ENCODE data around the gene PLEKHF1.
"Not testable (repeated sequence)": the region's sequence is repeated elsewhere in the genome, so short reads cannot be mapped to it uniquely, and the experiment has no call there.

Gene PLEKHF1

GRCh38 chr19:29705706-29706105 lies 40.4 kb downstream of the PLEKHF1 start:
- no peak overlapping the region for H3K9ac ChIP-seq (ENCODE audit: low read length)
- no peaks in the 10 kb centered on the region for H3K27me3 ChIP-seq (ENCODE audit: control insufficient read depth, insufficient read depth, low read length)
- H3K4me1 ChIP-seq (ENCODE audit: control insufficient read depth, insufficient read depth, low read length): no peaks in the 10 kb centered on the region
- no peak overlapping the region for H3K4me3 ChIP-seq (ENCODE audit: low read depth, low read length)
- H3K9me3 ChIP-seq (ENCODE audit: control insufficient read depth, insufficient read depth, low read depth, low read length): no peaks in the 10 kb centered on the region
- H3K27ac ChIP-seq (ENCODE audit: low read depth, low read length): no peak overlapping the region
- H3K36me3 ChIP-seq (ENCODE audit: control insufficient read depth, insufficient read depth, low read length): peaks cover 10% of the 10 kb centered on the region; the same call in 1 of the 2 replicates

- Histone ChIP-seq H3K9ac (ENCODE audit: low read length) (no peak overlapping the region), H3K4me1 (ENCODE audit: control insufficient read depth, insufficient read depth, low read length) (no peaks in the 10 kb centered on the region), H3K27ac (ENCODE audit: low read depth, low read length) (no peak overlapping the region), H3K9me3 (ENCODE audit: control insufficient read depth, insufficient read depth, low read depth, low read length) (no peaks in the 10 kb centered on the region), H3K36me3 (ENCODE audit: control insufficient read depth, insufficient read depth, low read length) (peaks cover 10% of the 10 kb centered on the region; the same call in 1 of the 2 replicates), H3K4me3 (ENCODE audit: low read depth, low read length) (no peak overlapping the region), H3K27me3 (ENCODE audit: control insufficient read depth, insufficient read depth, low read length) (no peaks in the 10 kb centered on the region)
Measured at GRCh38 chr19:29706635-29707034, 41.4 kb downstream of the PLEKHF1 start.

GRCh38 chr19:29708554-29709439 lies 43.5 kb downstream of the PLEKHF1 start:
- Histone ChIP-seq H3K9me3 (ENCODE audit: control insufficient read depth, insufficient read depth, low read depth, low read length) (no peaks in the 10 kb centered on the region), H3K27ac (ENCODE audit: low read depth, low read length) (no peak overlapping the region), H3K4me3 (ENCODE audit: low read depth, low read length) (no peak overlapping the region), H3K4me1 (ENCODE audit: control insufficient read depth, insufficient read depth, low read length) (peaks cover 11% of the 10 kb centered on the region; the same call in 1 of the 2 replicates), H3K9ac (ENCODE audit: low read length) (peak overlapping the region; percentile 16), H3K27me3 (ENCODE audit: control insufficient read depth, insufficient read depth, low read length) (no peaks in the 10 kb centered on the region), H3K36me3 (ENCODE audit: control insufficient read depth, insufficient read depth, low read length) (peaks cover 6% of the 10 kb centered on the region; the same call in 1 of the 2 replicates)

- H3K36me3 ChIP-seq (ENCODE audit: control insufficient read depth, insufficient read depth, low read length); H3K27me3 ChIP-seq (ENCODE audit: control insufficient read depth, insufficient read depth, low read length); H3K9me3 ChIP-seq (ENCODE audit: control insufficient read depth, insufficient read depth, low read depth, low read length); H3K4me3 ChIP-seq (ENCODE audit: low read depth, low read length); H3K27ac ChIP-seq (ENCODE audit: low read depth, low read length); H3K9ac ChIP-seq (ENCODE audit: low read length): not testable (repeated sequence)
- peaks cover 14% of the 10 kb centered on the region; the same call in 1 of the 2 replicates for H3K4me1 ChIP-seq (ENCODE audit: control insufficient read depth, insufficient read depth, low read length)
Measured at GRCh38 chr19:29709440-29709798, 44.2 kb downstream of the PLEKHF1 start.

- H3K27ac ChIP-seq (ENCODE audit: low read depth, low read length): no peak overlapping the region
- H3K27me3 ChIP-seq (ENCODE audit: control insufficient read depth, insufficient read depth, low read length): no peaks in the 10 kb centered on the region
- peaks cover 4% of the 10 kb centered on the region; the same call in 1 of the 2 replicates for H3K36me3 ChIP-seq (ENCODE audit: control insufficient read depth, insufficient read depth, low read length)
- no peaks in the 10 kb centered on the region for H3K9me3 ChIP-seq (ENCODE audit: control insufficient read depth, insufficient read depth, low read depth, low read length)
- H3K9ac ChIP-seq (ENCODE audit: low read length): no peak overlapping the region
- H3K4me1 ChIP-seq (ENCODE audit: control insufficient read depth, insufficient read depth, low read length): peaks cover 24% of the 10 kb centered on the region
- no peak overlapping the region for H3K4me3 ChIP-seq (ENCODE audit: low read depth, low read length)
Measured at GRCh38 chr19:29711584-29712132, 46.4 kb downstream of the PLEKHF1 start.

GRCh38 chr19:29712744-29713516 lies 47.7 kb downstream of the PLEKHF1 start:
- Histone ChIP-seq H3K36me3 (ENCODE audit: control insufficient read depth, insufficient read depth, low read length) (no peaks in the 10 kb centered on the region), H3K4me3 (ENCODE audit: low read depth, low read length) (no peak overlapping the region), H3K27me3 (ENCODE audit: control insufficient read depth, insufficient read depth, low read length) (no peaks in the 10 kb centered on the region), H3K9ac (ENCODE audit: low read length) (no peak overlapping the region), H3K4me1 (ENCODE audit: control insufficient read depth, insufficient read depth, low read length) (peaks cover 24% of the 10 kb centered on the region), H3K27ac (ENCODE audit: low read depth, low read length) (no peak overlapping the region), H3K9me3 (ENCODE audit: control insufficient read depth, insufficient read depth, low read depth, low read length) (no peaks in the 10 kb centered on the region)

GRCh38 chr19:29714371-29714952 lies 49.2 kb downstream of the PLEKHF1 start:
- no peaks in the 10 kb centered on the region for H3K9me3 ChIP-seq (ENCODE audit: control insufficient read depth, insufficient read depth, low read depth, low read length)
- peaks cover 24% of the 10 kb centered on the region for H3K4me1 ChIP-seq (ENCODE audit: control insufficient read depth, insufficient read depth, low read length)

GRCh38 chr19:29714953-29715700 lies 49.9 kb downstream of the PLEKHF1 start, which contains the start of gene C19orf12:
TSS of gene C19orf12 (minus strand) at chr19:29715261. CDS start at chr19:29708413, 6,848 bp downstream.
- Histone ChIP-seq H3K27me3 (ENCODE audit: control insufficient read depth, insufficient read depth, low read length) (no peaks in the 10 kb centered on the region), H3K27ac (ENCODE audit: low read depth, low read length) (peak within 1 kb of the TSS; percentile 77), H3K9me3 (ENCODE audit: control insufficient read depth, insufficient read depth, low read depth, low read length) (no peaks in the 10 kb centered on the region), H3K36me3 (ENCODE audit: control insufficient read depth, insufficient read depth, low read length) (no peaks in the 10 kb centered on the region), H3K9ac (ENCODE audit: low read length) (peak within 1 kb of the TSS; percentile 76), H3K4me3 (ENCODE audit: low read depth, low read length) (peak within 1 kb of the TSS; percentile 59), H3K4me1 (ENCODE audit: control insufficient read depth, insufficient read depth, low read length) (peaks cover 24% of the 10 kb centered on the region)

More at GRCh38 chr19:29714371-29714952, 49.2 kb downstream of the PLEKHF1 start:
- Histone ChIP-seq H3K27me3 (ENCODE audit: control insufficient read depth, insufficient read depth, low read length) (no peaks in the 10 kb centered on the region), H3K27ac (ENCODE audit: low read depth, low read length) (no peak overlapping the region), H3K9ac (ENCODE audit: low read length) (peak overlapping the region; percentile 1), H3K36me3 (ENCODE audit: control insufficient read depth, insufficient read depth, low read length) (no peaks in the 10 kb centered on the region), H3K4me3 (ENCODE audit: low read depth, low read length) (peak overlapping the region; percentile 59)

GRCh38 chr19:29715701-29716581 lies 50.7 kb downstream of the PLEKHF1 start:
- H3K27ac ChIP-seq (ENCODE audit: low read depth, low read length): peak overlapping the region; percentile 77
- peak overlapping the region; percentile 59 for H3K4me3 ChIP-seq (ENCODE audit: low read depth, low read length)
- peaks cover 24% of the 10 kb centered on the region for H3K4me1 ChIP-seq (ENCODE audit: control insufficient read depth, insufficient read depth, low read length)
- no peaks in the 10 kb centered on the region for H3K27me3 ChIP-seq (ENCODE audit: control insufficient read depth, insufficient read depth, low read length)
- peak overlapping the region; percentile 76 for H3K9ac ChIP-seq (ENCODE audit: low read length)
- H3K36me3 ChIP-seq (ENCODE audit: control insufficient read depth, insufficient read depth, low read length): no peaks in the 10 kb centered on the region
- no peaks in the 10 kb centered on the region for H3K9me3 ChIP-seq (ENCODE audit: control insufficient read depth, insufficient read depth, low read depth, low read length)
